Measurements from ENCODE around the gene CAST. TPM values are rescaled to one million over a fixed set of nuclear protein-coding genes. Genes with fewer than 3 reads are reported as not detected.

Gene CAST
- total RNA-seq, 1 experiment from 2014 or later, result 134 TPM

GRCh38 chr5:96671441-96671840 lies 9.3 kb downstream of the CAST start:
- DNase-seq (ENCODE audit: low read depth), result no peak

GRCh38 chr5:96673127-96673526 lies 11.0 kb downstream of the CAST start:
- DNase-seq (ENCODE audit: low read depth), result no peak

GRCh38 chr5:96675882-96676281 lies 13.7 kb downstream of the CAST start:
- DNase-seq (ENCODE audit: low read depth), result no peak

GRCh38 chr5:96677496-96677895 lies 15.3 kb downstream of the CAST start:
- no peak for DNase-seq (ENCODE audit: low read depth)

- no peak for DNase-seq (ENCODE audit: low read depth)
These were observed 17.1 kb downstream of the CAST start for GRCh38 chr5:96679293-96679692.

- DNase-seq (ENCODE audit: low read depth), result no peak
These were observed 18.7 kb downstream of the CAST start for GRCh38 chr5:96680759-96681470.

GRCh38 chr5:96683392-96683791 lies 21.2 kb downstream of the CAST start:
- no peak for DNase-seq (ENCODE audit: low read depth)

GRCh38 chr5:96683810-96684209 lies 21.6 kb downstream of the CAST start:
- DNase-seq (ENCODE audit: low read depth), result no peak

- no peak for DNase-seq (ENCODE audit: low read depth)
These were observed 24.9 kb downstream of the CAST start for GRCh38 chr5:96687080-96687479.

- peak; percentile 61 for DNase-seq (ENCODE audit: low read depth)
These were observed 25.8 kb downstream of the CAST start for GRCh38 chr5:96687812-96688453.

GRCh38 chr5:96690861-96691260 lies 28.7 kb downstream of the CAST start:
- DNase-seq (ENCODE audit: low read depth), result no peak

- DNase-seq (ENCODE audit: low read depth), result no peak
These were observed 29.5 kb downstream of the CAST start for GRCh38 chr5:96691503-96692303.

GRCh38 chr5:96692441-96692840 lies 30.3 kb downstream of the CAST start:
- DNase-seq (ENCODE audit: low read depth), result no peak

GRCh38 chr5:96699186-96699820 lies 37.1 kb downstream of the CAST start:
- DNase-seq (ENCODE audit: low read depth), result peak; percentile 10

GRCh38 chr5:96702503-96703383 lies 40.6 kb downstream of the CAST start:
- peak; percentile 94 for DNase-seq (ENCODE audit: low read depth)

- DNase-seq (ENCODE audit: low read depth), result no peak
These were observed 41.3 kb downstream of the CAST start for GRCh38 chr5:96703384-96703920.

GRCh38 chr5:96703995-96704394 lies 41.8 kb downstream of the CAST start:
- no peak for DNase-seq (ENCODE audit: low read depth)

GRCh38 chr5:96706433-96707111 lies 44.4 kb downstream of the CAST start:
- DNase-seq (ENCODE audit: low read depth), result no peak

GRCh38 chr5:96708600-96708999 lies 46.4 kb downstream of the CAST start:
- no peak for DNase-seq (ENCODE audit: low read depth)

- DNase-seq (ENCODE audit: low read depth), result peak; percentile 61
These were observed 47.1 kb downstream of the CAST start for GRCh38 chr5:96709152-96709821.

Data from RPMI7951 (cell line).